Fibroblast of mammary gland (primary cell): Measurements from ENCODE around the gene RAB10.

ENCODE experiments used
- DNase-seq: peaks from one replicate; pipeline ENCODE4 v3.0.0-alpha.2; 2010; ENCODE audit warnings: low read depth
- H3K4me3 ChIP-seq: 2 replicates; pipeline ENCODE4 v1.5.1; 2011; ENCODE audit warnings: low read depth, mild to moderate bottlenecking, low read length, moderate library complexity; ENCODE audit not compliant: control insufficient read depth
- CTCF ChIP-seq: conservative IDR thresholded peaks from 2 replicates; pipeline ENCODE4 v1.5.1; 2011; ENCODE audit warnings: low read depth, low read length, inconsistent platforms; ENCODE audit not compliant: control insufficient read depth, insufficient read depth

RAB10 gene

GRCh38 chr2:26061539-26061938 is 27.7 kb downstream of the RAB10 start:
- no peak overlapping the region for H3K4me3 ChIP-seq
- no peak for DNase-seq
- TF ChIP-seq CTCF: no peak

GRCh38 chr2:26064846-26065245 is 31.0 kb downstream of the RAB10 start:
- H3K4me3 ChIP-seq: no peak overlapping the region
- no peak for DNase-seq
- no peak for TF ChIP-seq CTCF

GRCh38 chr2:26067186-26067974 is 33.5 kb downstream of the RAB10 start:
- no peak for TF ChIP-seq CTCF
- H3K4me3 ChIP-seq: no peak overlapping the region
- no peak for DNase-seq

- DNase-seq: no peak
- H3K4me3 ChIP-seq: no peak overlapping the region
- TF ChIP-seq CTCF: no peak
These were observed 34.2 kb downstream of the RAB10 start for GRCh38 chr2:26067980-26068507.

- peak; percentile 90 for DNase-seq
- H3K4me3 ChIP-seq: no peak overlapping the region
- TF ChIP-seq CTCF: no peak
These were observed 34.9 kb downstream of the RAB10 start for GRCh38 chr2:26068602-26069298.

- no peak for DNase-seq
- no peak for TF ChIP-seq CTCF
- no peak overlapping the region for H3K4me3 ChIP-seq
These were observed 36.8 kb downstream of the RAB10 start for GRCh38 chr2:26070730-26071129.
